Ovary (tissue), 3 donors: ENCODE data around the gene CEACAM16.

ENCODE experiments used
- POLR2A ChIP-seq: fragments of 450-650 bp; IDR thresholded peaks from one replicate; pipeline ENCODE4 v1.6.1; 2017; ENCODE audit warnings: antibody characterized with exemption, mild to moderate bottlenecking, moderate library complexity
- TF ChIP-seq, protein P1 (sequence below), 3 donors: fragments of 450-650 bp in 2 of 3; fragments of 200-600 bp in 1 of 3; IDR thresholded peaks; one replicate each; pipeline versions ENCODE4 v1.5.1 to v1.8.0; 2016 to 2022; ENCODE audit warnings: antibody characterized with exemption in 3 of 3, mild to moderate bottlenecking in 1 of 3
- donor health status: DM: no; HTN: no; CAD: no.

DNA sequence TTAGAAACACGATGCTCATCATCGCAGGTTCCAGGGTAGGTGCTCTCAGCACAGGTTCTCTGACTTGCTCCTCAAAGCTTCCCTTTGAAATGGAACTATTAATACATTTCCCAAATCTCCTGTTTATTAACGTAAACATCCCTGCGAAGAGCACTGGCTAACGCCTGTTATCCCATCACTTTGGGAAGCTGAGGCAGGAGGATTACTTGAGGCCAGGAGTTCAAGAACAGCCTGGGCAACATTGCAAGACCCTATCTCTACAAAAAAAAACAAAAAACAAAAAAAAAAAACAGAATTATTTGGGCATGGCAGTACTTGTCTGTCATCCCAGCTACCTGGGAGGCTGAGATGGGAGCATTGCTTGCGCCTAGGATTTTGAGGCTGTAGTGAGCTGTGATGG, 18.7 kb downstream of the CEACAM16 start:
- TF ChIP-seq, protein P1, sequence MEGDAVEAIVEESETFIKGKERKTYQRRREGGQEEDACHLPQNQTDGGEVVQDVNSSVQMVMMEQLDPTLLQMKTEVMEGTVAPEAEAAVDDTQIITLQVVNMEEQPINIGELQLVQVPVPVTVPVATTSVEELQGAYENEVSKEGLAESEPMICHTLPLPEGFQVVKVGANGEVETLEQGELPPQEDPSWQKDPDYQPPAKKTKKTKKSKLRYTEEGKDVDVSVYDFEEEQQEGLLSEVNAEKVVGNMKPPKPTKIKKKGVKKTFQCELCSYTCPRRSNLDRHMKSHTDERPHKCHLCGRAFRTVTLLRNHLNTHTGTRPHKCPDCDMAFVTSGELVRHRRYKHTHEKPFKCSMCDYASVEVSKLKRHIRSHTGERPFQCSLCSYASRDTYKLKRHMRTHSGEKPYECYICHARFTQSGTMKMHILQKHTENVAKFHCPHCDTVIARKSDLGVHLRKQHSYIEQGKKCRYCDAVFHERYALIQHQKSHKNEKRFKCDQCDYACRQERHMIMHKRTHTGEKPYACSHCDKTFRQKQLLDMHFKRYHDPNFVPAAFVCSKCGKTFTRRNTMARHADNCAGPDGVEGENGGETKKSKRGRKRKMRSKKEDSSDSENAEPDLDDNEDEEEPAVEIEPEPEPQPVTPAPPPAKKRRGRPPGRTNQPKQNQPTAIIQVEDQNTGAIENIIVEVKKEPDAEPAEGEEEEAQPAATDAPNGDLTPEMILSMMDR (IDR thresholded peaks at IDR 0.05): no peak
- TF ChIP-seq POLR2A: no peak
